D721Med (cell line): ENCODE results near the gene KCNJ15.

ENCODE experiments used
- DNase-seq: peaks from one replicate; pipeline ENCODE4 v3.0.0; 2011; ENCODE audit warnings: low spot score; ENCODE audit not compliant: insufficient read length
- FAIRE-seq: peaks from 2 replicates; lab custom pipeline; 2011; peaks lifted over from hg19 to GRCh38; lab: Jason Lieb, UNC
- CTCF ChIP-seq: IDR thresholded peaks from 2 replicates; pipeline ENCODE4 v1.5.1; 2012; ENCODE audit warnings: mild to moderate bottlenecking, control low read depth; ENCODE audit not compliant: insufficient read depth; ENCODE audit errors: missing control alignments

Gene KCNJ15

GRCh38 chr21:38256599-38257302 is at the start of gene KCNJ15:
Gene KCNJ15, plus strand, starts transcription at chr21:38256991. Its CDS starts 42,271 bp downstream, at chr21:38299262.
- FAIRE-seq, result no peak
- no peak for TF ChIP-seq CTCF
- no peak for DNase-seq

GRCh38 chr21:38208118-38208517 is 48.7 kb upstream of the KCNJ15 start:
- FAIRE-seq (no peak), DNase-seq (no peak)
- no peak for TF ChIP-seq CTCF

GRCh38 chr21:38211321-38211720 is 45.5 kb upstream of the KCNJ15 start:
- TF ChIP-seq CTCF, result no peak
- DNase-seq, result no peak

GRCh38 chr21:38212706-38213105 is 44.1 kb upstream of the KCNJ15 start:
- no peak for TF ChIP-seq CTCF
- FAIRE-seq, result no peak
- DNase-seq, result no peak

More at GRCh38 chr21:38211321-38211720, 45.5 kb upstream of the KCNJ15 start:
- FAIRE-seq, result no peak

- FAIRE-seq, result no peak
- TF ChIP-seq CTCF, result peak; percentile 57
- no peak for DNase-seq
These were observed 37.7 kb upstream of the KCNJ15 start for GRCh38 chr21:38219049-38219628.

- FAIRE-seq, result no peak
- DNase-seq, result no peak
- TF ChIP-seq CTCF, result no peak
These were observed 36.5 kb upstream of the KCNJ15 start for GRCh38 chr21:38220270-38220737.

GRCh38 chr21:38221594-38221993 is 35.2 kb upstream of the KCNJ15 start:
- DNase-seq (no peak), FAIRE-seq (no peak)
- TF ChIP-seq CTCF, result no peak
